HepG2 (cell line): ENCODE data around the gene NRBP1. TPM values are rescaled to one million over a fixed set of nuclear protein-coding genes. Genes with fewer than 3 reads are reported as not detected.
A peak's percentile ranks its signal among the peaks of the same experiment; 100 is the strongest.

ENCODE experiments used
- ATAC-seq: fragments of 200-7000 bp; cut with Tn5 transposase; 3 replicates; pipeline ENCODE4 v1.9.1; 2020; ENCODE audit warnings: mild to moderate bottlenecking, moderate library complexity
- Bru-seq: library from RNA; stranded (reverse); fragments of 400-500 nt; gene quantifications from one replicate; lab custom pipeline; 2021; lab: Mats Ljungman, UMichigan
- BruChase-seq, 2 experiments: library from RNA; stranded (reverse); fragments of 400-500 nt; gene quantifications; one replicate each; lab custom pipeline; 2021; lab: Mats Ljungman, UMichigan
- BruUV-seq: library from RNA; stranded (reverse); fragments of 400-500 nt; replicated peaks from 2 replicates; lab custom pipeline; 2021; lab: Mats Ljungman, UMichigan
- CTCF ChIA-PET: fragments of 300-600 bp; formaldehyde crosslinking; extraction: SDS; loops from one replicate; lab custom pipeline; 2021; ENCODE audit warnings: low total read pairs, inconsistent platforms, low intra/inter-chr PET ratio; lab: Yijun Ruan, JAX
- POLR2A ChIA-PET: fragments of 350-600 bp; sonication (Branson Sonifier 250); formaldehyde crosslinking; loops from one replicate; lab custom pipeline; 2020; ENCODE audit warnings: antibody characterized with exemption, inconsistent platforms; lab: Yijun Ruan, JAX
- DNase-seq: peaks from one replicate; pipeline ENCODE4 v3.0.0-alpha.2; 2015; ENCODE audit warnings: low spot score
- FAIRE-seq: peaks from 3 replicates; lab custom pipeline; 2011; peaks lifted over from hg19 to GRCh38; lab: Jason Lieb, UNC
- H2AFZ ChIP-seq: one replicate; pipeline ENCODE4 v1.6.1; 2011; ENCODE audit warnings: low read length, inconsistent platforms
- H3K27ac ChIP-seq: fragments of 300-600 bp; 3 replicates; pipeline ENCODE4 v1.8.0; 2011; ENCODE audit warnings: mixed run types, mild to moderate bottlenecking, mixed read lengths, low read length, inconsistent platforms; ENCODE audit not compliant: insufficient read depth; ENCODE audit errors: extremely low read length
- H3K27me3 ChIP-seq, 2 experiments: fragments of 200-600 bp in 1 of 2; 2 replicates in 1 of 2; 3 replicates in 1 of 2; pipeline versions ENCODE4 v1.6.0 to v1.8.0; 2011; ENCODE audit warnings: low read length in 2 of 2, mild to moderate bottlenecking in 2 of 2, moderate library complexity in 2 of 2, inconsistent platforms in 1 of 2; ENCODE audit not compliant: insufficient read depth in 2 of 2, control insufficient read depth in 1 of 2
- H3K36me3 ChIP-seq, 2 experiments: fragments of 200-600 bp in 1 of 2; replicated peaks in 1 of 2; 2 replicates in 1 of 2; 3 replicates in 1 of 2; pipeline versions ENCODE4 v1.5.1 to v1.8.0; 2011; ENCODE audit warnings: low read length in 2 of 2, inconsistent platforms in 1 of 2; ENCODE audit not compliant: insufficient read depth in 2 of 2, control insufficient read depth in 1 of 2
- H3K4me1 ChIP-seq: 2 replicates; pipeline ENCODE4 v1.5.1; 2012; ENCODE audit warnings: low read length, inconsistent platforms; ENCODE audit not compliant: insufficient read depth
- H3K4me2 ChIP-seq: 2 replicates; pipeline ENCODE4 v1.6.0; 2011; ENCODE audit warnings: low read depth, low read length, inconsistent platforms
- H3K4me3 ChIP-seq, 3 experiments: fragments of 200-600 bp in 1 of 3; sonication (generic), shearing (Covaris generic) in 1 of 3; replicated peaks in 1 of 3; 2 replicates each; pipeline ENCODE4 v1.5.1; 2011 to 2016; ENCODE audit warnings: low read length in 3 of 3, inconsistent platforms in 2 of 3, low read depth in 2 of 3, mild to moderate bottlenecking in 2 of 3, control low read depth in 1 of 3, mixed read lengths in 1 of 3; ENCODE audit not compliant: insufficient read depth in 1 of 3
- H3K79me2 ChIP-seq: one replicate; pipeline ENCODE4 v1.6.1; 2011; ENCODE audit warnings: low read length, inconsistent platforms; ENCODE audit not compliant: insufficient read depth
- H3K9ac ChIP-seq: 2 replicates; pipeline ENCODE4 v1.6.0; 2011; ENCODE audit warnings: mild to moderate bottlenecking, low read depth, low read length, inconsistent platforms; ENCODE audit not compliant: insufficient read depth
- H3K9me3 ChIP-seq: 2 replicates; pipeline ENCODE4 v1.5.1; 2012; ENCODE audit warnings: mild to moderate bottlenecking, low read length
- H4K20me1 ChIP-seq: 2 replicates; pipeline ENCODE4 v1.6.0; 2011; ENCODE audit warnings: inconsistent platforms, mild to moderate bottlenecking, low read length, moderate library complexity; ENCODE audit not compliant: insufficient read depth
- ETV5 ChIP-seq: IDR thresholded peaks from 2 replicates; pipeline ENCODE4 v1.6.1; 2018; ENCODE audit warnings: missing biosample characterization, missing genetic modification reagents, inconsistent platforms, borderline replicate concordance
- KLF15 ChIP-seq: sonication (generic); formaldehyde crosslinking; IDR thresholded peaks from 2 replicates; pipeline ENCODE4 v1.8.1; 2023; ENCODE audit warnings: borderline replicate concordance, mild to moderate bottlenecking, inconsistent platforms, missing genetic modification reagents, mixed read lengths
- RFX3 ChIP-seq: IDR thresholded peaks from 2 replicates; pipeline ENCODE4 v1.6.1; 2016; ENCODE audit warnings: missing biosample characterization, missing genetic modification reagents
- ZNF335 ChIP-seq: sonication (generic); formaldehyde crosslinking; IDR thresholded peaks from 2 replicates; pipeline ENCODE4 v1.4.0; 2020; ENCODE audit warnings: missing genetic modification reagents
- ZSCAN31 ChIP-seq: sonication (generic); formaldehyde crosslinking; IDR thresholded peaks from 2 replicates; pipeline ENCODE4 v1.5.0; 2020; ENCODE audit warnings: low read depth, mild to moderate bottlenecking, missing genetic modification reagents
- WGBS: methylation state at CpG from one replicate; pipeline ENCODE4 v1.1.6; 2017; ENCODE audit warnings: low lambda C conversion rate; 5-methylcytosine and 5-hydroxymethylcytosine counted together
- in situ Hi-C: cut with HindIII; loops from 2 replicates; pipeline ENCODE4 v1.10.0; 2017; ENCODE audit warnings: low pct_unique_long_range_greater_than_20kb; ENCODE audit not compliant: extremely low pct_ligation_motif_present
- intact Hi-C: fragments of 100-400 bp; cut with micrococcal nuclease; formaldehyde crosslinking; loops from one replicate; pipeline ENCODE4 v1.10.0; 2022; ENCODE audit not compliant: unreplicated experiment
- long read RNA-seq, 2 experiments: library from RNA in 1 of 2; library from polyadenylated mRNA in 1 of 2; stranded (forward) in 1 of 2; unstranded in 1 of 2; transcript quantifications; one replicate each; pipeline ENCODE4 v2.0.0, GENCODE V29; 2019 to 2022
- polyA minus RNA-seq, 3 experiments: library from RNA; depleted of rRNA, polyadenylated mRNA; stranded (reverse); fragments of >200 nt; gene quantifications; 2 replicates each; pipeline ENCODE4 v1.2.3, GENCODE V29; 2011; ENCODE audit warnings: low replicate concordance in 1 of 3
- polyA plus RNA-seq, 8 experiments: library from polyadenylated mRNA; depleted of rRNA in 3 of 8; stranded (reverse) in 7 of 8; unstranded in 1 of 8; fragments of >200 nt; fragmentation: Illumina TruSeq in 4 of 8; extraction: Trizol in 4 of 8; gene quantifications; 2 replicates each; pipeline versions ENCODE4 v1.2.1 to v1.2.3, GENCODE V29; 2011 to 2016; ENCODE audit warnings: low read depth in 4 of 8, missing spikeins in 1 of 8, mixed read lengths in 1 of 8; ENCODE audit not compliant: insufficient read depth in 1 of 8
- total RNA-seq, 5 experiments: library from RNA; depleted of rRNA; stranded (reverse); fragments of >200 nt; fragmentation: Illumina TruSeq; extraction: Trizol; gene quantifications; 2 replicates each; pipeline ENCODE4 v1.2.3, GENCODE V29; 2016; ENCODE audit warnings: low read depth in 1 of 5
- TF ChIP-seq, protein P1 (sequence below): sonication (generic); formaldehyde crosslinking; IDR thresholded peaks from 2 replicates; pipeline ENCODE4 v1.4.0; 2020; ENCODE audit warnings: low read depth, mild to moderate bottlenecking, missing genetic modification reagents

Gene NRBP1
- total RNA-seq (2016; rRNA removed; fragmentation: Illumina TruSeq; extraction: Trizol), result 165 and 222 TPM in 2 replicates
- 29.3 and 32.1 TPM in 2 replicates for total RNA-seq (2016; cell fraction: cytosol; rRNA removed; fragmentation: Illumina TruSeq; extraction: Trizol; ENCODE audit: low read depth)
- 165 and 218 TPM in 2 replicates for total RNA-seq (2016; cell fraction: insoluble cytoplasmic fraction; rRNA removed; fragmentation: Illumina TruSeq; extraction: Trizol)
- total RNA-seq (2016; cell fraction: membrane; rRNA removed; fragmentation: Illumina TruSeq; extraction: Trizol), result 63.2 and 68.0 TPM in 2 replicates
- total RNA-seq (2016; cell fraction: nucleus; rRNA removed; fragmentation: Illumina TruSeq; extraction: Trizol), result 96.2 and 104 TPM in 2 replicates
- 227 and 240 TPM in 2 replicates for polyA plus RNA-seq (2011; rRNA removed)
- 195 and 204 TPM in 2 replicates for polyA plus RNA-seq (2011; cell fraction: cytosol; rRNA removed)
- polyA plus RNA-seq (2011; cell fraction: nucleus; rRNA removed), result 237 and 253 TPM in 2 replicates
- 128 and 143 TPM in 2 replicates for polyA plus RNA-seq (2012)
- polyA plus RNA-seq (2016; cell fraction: cytosol; fragmentation: Illumina TruSeq; extraction: Trizol; ENCODE audit: low read depth), result 19.3 and 21.8 TPM in 2 replicates
- polyA plus RNA-seq (2016; cell fraction: insoluble cytoplasmic fraction; fragmentation: Illumina TruSeq; extraction: Trizol; ENCODE audit: low read depth), result 234 and 235 TPM in 2 replicates
- polyA plus RNA-seq (2016; cell fraction: membrane; fragmentation: Illumina TruSeq; extraction: Trizol; ENCODE audit: low read depth), result 36.2 and 39.8 TPM in 2 replicates
- polyA plus RNA-seq (2016; cell fraction: nucleus; fragmentation: Illumina TruSeq; extraction: Trizol; ENCODE audit: insufficient read depth, low read depth), result 149 and 154 TPM in 2 replicates
- polyA minus RNA-seq (2011; rRNA and poly(A)+ RNA removed; ENCODE audit: low replicate concordance), result 103 and 225 TPM in 2 replicates
- 91.1 and 109 TPM in 2 replicates for polyA minus RNA-seq (2011; cell fraction: cytosol; rRNA and poly(A)+ RNA removed)
- polyA minus RNA-seq (2011; cell fraction: nucleus; rRNA and poly(A)+ RNA removed), result 149 and 165 TPM in 2 replicates
- percentile 92 among the genes with signal in this experiment for Bru-seq, nascent RNA
- percentile 97 among the genes with signal in this experiment for BruChase-seq, experiment 1, labeled RNA remaining after a 6-hour chase
- percentile 96 among the genes with signal in this experiment for BruChase-seq, experiment 2, labeled RNA remaining after a 2-hour chase
- long read RNA-seq, experiment 1, transcript NRBP1-203 (18 exons, 2,163 nt), result major isoform, 24 of 323 reads
- long read RNA-seq, experiment 1, partial matches to known transcripts, result 276 of 323 reads
- long read RNA-seq, experiment 1, other reads (novel, unspliced or antisense), result 21 of 323 reads
- long read RNA-seq, experiment 2, transcript NRBP1-203 (18 exons, 2,163 nt), result major isoform, 12 of 348 reads
- long read RNA-seq, experiment 2, partial matches to known transcripts, result 293 of 348 reads
- long read RNA-seq, experiment 2, other reads (novel, unspliced or antisense), result 40 of 348 reads

DNA sequence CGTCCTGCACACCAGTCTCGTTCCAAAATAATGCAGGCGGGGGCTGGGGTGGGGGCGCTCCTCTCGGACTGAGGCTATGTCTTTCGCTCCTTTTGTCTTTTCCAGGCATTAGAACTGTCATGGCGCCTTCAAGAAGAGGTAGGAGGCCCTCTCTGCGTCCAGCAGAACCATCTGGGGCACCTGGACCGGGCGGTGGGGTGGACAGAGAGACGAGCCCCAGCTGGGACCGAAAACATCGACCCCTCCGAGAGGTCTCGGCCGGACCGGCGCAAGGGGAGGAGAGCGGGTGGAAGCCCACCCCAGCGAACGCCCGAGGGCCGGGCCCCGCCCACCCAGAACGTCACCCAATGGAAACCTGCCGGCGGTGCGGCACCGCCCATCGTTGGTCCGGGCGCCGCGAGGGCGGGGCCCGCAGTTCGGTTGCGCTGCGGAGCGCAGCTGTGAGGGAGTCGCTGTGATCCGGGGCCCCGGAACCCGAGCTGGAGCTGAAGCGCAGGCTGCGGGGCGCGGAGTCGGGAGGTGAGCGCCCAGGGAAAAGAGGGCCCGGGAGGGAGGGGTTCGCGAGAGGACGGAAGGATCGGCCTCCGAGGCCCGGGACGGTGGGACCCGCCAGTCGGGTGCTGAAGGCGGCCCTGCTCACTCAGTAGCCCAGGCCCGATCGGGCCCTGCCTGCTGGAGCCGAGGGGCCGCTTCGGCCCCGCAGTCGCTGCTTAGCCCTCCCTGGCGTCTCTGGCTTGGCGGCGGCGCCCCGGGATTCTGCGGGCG is at the start of gene NRBP1:
NRBP1 (plus strand) TSS at position 419 of the 765 bp plus-strand sequence. CDS start 4,643 bp downstream, outside the sequence.
- intact Hi-C loops, result loop anchor here (1.0 kb wide), 1 partner anchor 19 kb away; the partner anchor contains the start of gene PPM1G
- H3K27me3 ChIP-seq, result no peaks in the 10 kb centered on the region; a peak in 1 of 5 replicates
- ATAC-seq (peak; percentile 90), FAIRE-seq (peak; percentile 64), DNase-seq (peak; percentile 91)
- H3K4me3 ChIP-seq, result peak within 1 kb of the TSS; percentile 86 to 100 (median 100)
- H3K4me2 ChIP-seq, result peak within 1 kb of the TSS; percentile 89
- in situ Hi-C loops, result no loop called here
- H4K20me1 ChIP-seq, result peaks cover 29% of the 10 kb centered on the region
- BruUV-seq, result no TSS peak
- H3K79me2 ChIP-seq, result peaks cover 39% of the 10 kb centered on the region
- peak within 1 kb of the TSS; percentile 100 for H3K9ac ChIP-seq
- H3K36me3 ChIP-seq, result peaks cover 3 to 8% of the 10 kb centered on the region in 2 experiments
- ChIA-PET CTCF (interaction anchor here (4.8 kb wide), 1 partner anchor 20 kb away, joined by 29 read pairs; the partner anchor contains the start of gene PPM1G), POLR2A (interaction anchor here (0.8 to 5.3 kb wide), 30 partner anchors 11 to 378 kb away, joined by 3 to 133 read pairs (median 5); partner anchors contain the start of genes AGBL5, ATRAID, CCDC121 and EIF2B4)
- H3K27ac ChIP-seq, result peak within 1 kb of the TSS; percentile 99
- 1% methylated on average over 50 of the region's 75 CpGs for WGBS
- no peaks in the 10 kb centered on the region for H3K9me3 ChIP-seq
- peak within 1 kb of the TSS; percentile 4 for H2AFZ ChIP-seq
- peaks cover 58% of the 10 kb centered on the region for H3K4me1 ChIP-seq
- TF ChIP-seq KLF15 (CRISPR knock-in tag) (0 out of 2 replicates have a peak, but pooled peaks have one; percentile 60), RFX3 (CRISPR knock-in tag) (peak; percentile 9; the same call in 1 of the 2 replicates), ETV5 (CRISPR knock-in tag) (peak; percentile 36; the same call in 1 of the 2 replicates), ZSCAN31 (peak; percentile 76; the same call in 1 of the 2 replicates), ZNF335 (CRISPR knock-in tag) (no peak; the same call in none of the 2 replicates)
- TF ChIP-seq, protein P1, sequence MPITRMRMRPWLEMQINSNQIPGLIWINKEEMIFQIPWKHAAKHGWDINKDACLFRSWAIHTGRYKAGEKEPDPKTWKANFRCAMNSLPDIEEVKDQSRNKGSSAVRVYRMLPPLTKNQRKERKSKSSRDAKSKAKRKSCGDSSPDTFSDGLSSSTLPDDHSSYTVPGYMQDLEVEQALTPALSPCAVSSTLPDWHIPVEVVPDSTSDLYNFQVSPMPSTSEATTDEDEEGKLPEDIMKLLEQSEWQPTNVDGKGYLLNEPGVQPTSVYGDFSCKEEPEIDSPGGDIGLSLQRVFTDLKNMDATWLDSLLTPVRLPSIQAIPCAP (CRISPR knock-in tag), result no peak
